SK-N-SH treated with all-trans-retinoic acid at 6 μM for 48 hours (cell line): ENCODE data around the gene RASAL2.

Experiments
- BACH2 ChIP-seq: fragments of 250-450 bp; sonication (Bioruptor Pico); IDR thresholded peaks from 2 replicates; pipeline ENCODE4 v1.9.0; 2021; ENCODE audit warnings: mild to moderate bottlenecking, borderline replicate concordance
- ZNF8 ChIP-seq: fragments of 450-650 bp; formaldehyde crosslinking; IDR thresholded peaks from 2 replicates; pipeline ENCODE4 v1.5.0; 2020; ENCODE audit warnings: mild to moderate bottlenecking, moderate library complexity

DNA sequence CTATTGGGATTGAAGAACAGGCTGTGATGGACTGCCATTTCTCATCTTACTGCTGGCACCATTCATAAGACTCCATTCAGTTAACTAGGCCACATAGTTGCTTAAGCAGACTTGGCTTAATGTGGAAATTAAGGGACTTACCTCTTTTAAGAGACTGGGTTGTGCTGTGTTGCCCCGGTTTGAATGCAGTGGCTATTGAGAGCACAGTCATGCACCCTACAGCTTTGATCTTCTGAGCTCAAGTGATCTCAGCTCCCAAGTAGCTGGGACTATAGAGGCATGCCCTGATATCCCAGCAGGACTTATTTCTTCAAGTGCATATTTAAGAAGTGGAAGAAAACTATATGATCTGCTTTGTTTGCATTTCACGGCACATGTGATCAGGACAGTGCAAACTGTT is 181.1 kb downstream of the RASAL2 start:
- TF ChIP-seq BACH2 (CRISPR knock-in tag) (no peak), ZNF8 (CRISPR knock-in tag) (no peak)
